ENCODE measurements around the gene HBS1L.

HBS1L gene

GRCh38 chr6:135013211-135013610, 41.4 kb downstream of the HBS1L start:
- Mint-ChIP-seq H3K4me1 (ENCODE audit: low read depth) (peaks cover 61% of the 10 kb centered on the region), H3K27me3 (ENCODE audit: low read depth) (no peaks in the 10 kb centered on the region), H3K27ac (peak overlapping the region; percentile 90), H3K36me3 (ENCODE audit: low read depth) (peaks cover 40% of the 10 kb centered on the region), H3K4me3 (peak overlapping the region; percentile 80), H3K9me3 (no peaks in the 10 kb centered on the region)
- no peak for DNase-seq (ENCODE audit: low spot score)

- H3K9me3 Mint-ChIP-seq = no peaks in the 10 kb centered on the region
- peaks cover 60% of the 10 kb centered on the region for H3K4me1 Mint-ChIP-seq (ENCODE audit: low read depth)
- no peak for DNase-seq (ENCODE audit: low spot score)
- no peaks in the 10 kb centered on the region for H3K27me3 Mint-ChIP-seq (ENCODE audit: low read depth)
- H3K4me3 Mint-ChIP-seq = peak overlapping the region; percentile 80
- H3K27ac Mint-ChIP-seq = peak overlapping the region; percentile 90
- peaks cover 44% of the 10 kb centered on the region for H3K36me3 Mint-ChIP-seq (ENCODE audit: low read depth)
Observed at GRCh38 chr6:135012764-135013163, 41.9 kb downstream of the HBS1L start.

GRCh38 chr6:135012349-135012748, 42.3 kb downstream of the HBS1L start:
- H3K4me3 Mint-ChIP-seq = peak overlapping the region; percentile 80
- no peaks in the 10 kb centered on the region for H3K27me3 Mint-ChIP-seq (ENCODE audit: low read depth)
- no peak for DNase-seq (ENCODE audit: low spot score)
- peak overlapping the region; percentile 90 for H3K27ac Mint-ChIP-seq
- H3K36me3 Mint-ChIP-seq (ENCODE audit: low read depth) = peaks cover 46% of the 10 kb centered on the region
- H3K4me1 Mint-ChIP-seq (ENCODE audit: low read depth) = peaks cover 63% of the 10 kb centered on the region
- no peaks in the 10 kb centered on the region for H3K9me3 Mint-ChIP-seq

GRCh38 chr6:135008941-135009290, 45.7 kb downstream of the HBS1L start:
- H3K4me3 Mint-ChIP-seq = no peak overlapping the region
- no peaks in the 10 kb centered on the region for H3K27me3 Mint-ChIP-seq (ENCODE audit: low read depth)
- DNase-seq (ENCODE audit: low spot score) = no peak
- no peak overlapping the region for H3K27ac Mint-ChIP-seq
- H3K4me1 Mint-ChIP-seq (ENCODE audit: low read depth) = peaks cover 42% of the 10 kb centered on the region
- peaks cover 37% of the 10 kb centered on the region for H3K36me3 Mint-ChIP-seq (ENCODE audit: low read depth)
- H3K9me3 Mint-ChIP-seq = no peaks in the 10 kb centered on the region

- DNase-seq (ENCODE audit: low spot score) = no peak
- Mint-ChIP-seq H3K4me3 (peak overlapping the region; percentile 19), H3K27ac (peak overlapping the region; percentile 56), H3K4me1 (ENCODE audit: low read depth) (peaks cover 38% of the 10 kb centered on the region), H3K27me3 (ENCODE audit: low read depth) (no peaks in the 10 kb centered on the region), H3K9me3 (no peaks in the 10 kb centered on the region), H3K36me3 (ENCODE audit: low read depth) (peaks cover 36% of the 10 kb centered on the region)
Observed at GRCh38 chr6:135008072-135008940, 46.3 kb downstream of the HBS1L start.

GRCh38 chr6:135006386-135006914, 48.2 kb downstream of the HBS1L start:
- Mint-ChIP-seq H3K27me3 (ENCODE audit: low read depth) (no peaks in the 10 kb centered on the region), H3K36me3 (ENCODE audit: low read depth) (peaks cover 23% of the 10 kb centered on the region), H3K27ac (no peak overlapping the region), H3K4me3 (no peak overlapping the region), H3K9me3 (no peaks in the 10 kb centered on the region), H3K4me1 (ENCODE audit: low read depth) (peaks cover 26% of the 10 kb centered on the region)
- DNase-seq (ENCODE audit: low spot score) = no peak

GRCh38 chr6:135004399-135004798, 50.2 kb downstream of the HBS1L start:
- no peak for DNase-seq (ENCODE audit: low spot score)
- no peak overlapping the region for H3K27ac Mint-ChIP-seq
- H3K27me3 Mint-ChIP-seq (ENCODE audit: low read depth) = no peaks in the 10 kb centered on the region
- H3K4me1 Mint-ChIP-seq (ENCODE audit: low read depth) = peaks cover 25% of the 10 kb centered on the region
- H3K9me3 Mint-ChIP-seq = no peaks in the 10 kb centered on the region
- H3K4me3 Mint-ChIP-seq = no peak overlapping the region
- H3K36me3 Mint-ChIP-seq (ENCODE audit: low read depth) = peaks cover 26% of the 10 kb centered on the region

- no peak for DNase-seq (ENCODE audit: low spot score)
- peaks cover 24% of the 10 kb centered on the region for H3K36me3 Mint-ChIP-seq (ENCODE audit: low read depth)
- no peaks in the 10 kb centered on the region for H3K9me3 Mint-ChIP-seq
- H3K4me1 Mint-ChIP-seq (ENCODE audit: low read depth) = peaks cover 24% of the 10 kb centered on the region
- no peak overlapping the region for H3K4me3 Mint-ChIP-seq
- H3K27me3 Mint-ChIP-seq (ENCODE audit: low read depth) = no peaks in the 10 kb centered on the region
- no peak overlapping the region for H3K27ac Mint-ChIP-seq
Observed at GRCh38 chr6:135002974-135003703, 51.5 kb downstream of the HBS1L start.

GRCh38 chr6:135002229-135002844, 52.3 kb downstream of the HBS1L start:
- Mint-ChIP-seq H3K4me1 (ENCODE audit: low read depth) (peaks cover 25% of the 10 kb centered on the region), H3K36me3 (ENCODE audit: low read depth) (peaks cover 26% of the 10 kb centered on the region), H3K27ac (no peak overlapping the region), H3K4me3 (no peak overlapping the region), H3K27me3 (ENCODE audit: low read depth) (no peaks in the 10 kb centered on the region), H3K9me3 (no peaks in the 10 kb centered on the region)
- no peak for DNase-seq (ENCODE audit: low spot score)

- H3K9me3 Mint-ChIP-seq = no peaks in the 10 kb centered on the region
- H3K4me1 Mint-ChIP-seq (ENCODE audit: low read depth) = peaks cover 36% of the 10 kb centered on the region
- DNase-seq (ENCODE audit: low spot score) = no peak
- H3K4me3 Mint-ChIP-seq = no peak overlapping the region
- peaks cover 45% of the 10 kb centered on the region for H3K36me3 Mint-ChIP-seq (ENCODE audit: low read depth)
- no peaks in the 10 kb centered on the region for H3K27me3 Mint-ChIP-seq (ENCODE audit: low read depth)
- no peak overlapping the region for H3K27ac Mint-ChIP-seq
Observed at GRCh38 chr6:134999107-134999506, 55.5 kb downstream of the HBS1L start.

- H3K4me3 Mint-ChIP-seq = no peak overlapping the region
- H3K36me3 Mint-ChIP-seq (ENCODE audit: low read depth) = peaks cover 47% of the 10 kb centered on the region
- peak overlapping the region; percentile 46 for H3K27ac Mint-ChIP-seq
Observed at GRCh38 chr6:134997133-134997995, 57.3 kb downstream of the HBS1L start.

GRCh38 chr6:134995536-134995935, 59.1 kb downstream of the HBS1L start:
- Mint-ChIP-seq H3K36me3 (ENCODE audit: low read depth) (peaks cover 39% of the 10 kb centered on the region), H3K4me3 (no peak overlapping the region), H3K9me3 (no peaks in the 10 kb centered on the region), H3K27ac (no peak overlapping the region), H3K4me1 (ENCODE audit: low read depth) (peaks cover 32% of the 10 kb centered on the region), H3K27me3 (ENCODE audit: low read depth) (no peaks in the 10 kb centered on the region)
- no peak for DNase-seq (ENCODE audit: low spot score)

More at GRCh38 chr6:134997133-134997995, 57.3 kb downstream of the HBS1L start:
- no peak for DNase-seq (ENCODE audit: low spot score)
- H3K9me3 Mint-ChIP-seq = no peaks in the 10 kb centered on the region
- H3K4me1 Mint-ChIP-seq (ENCODE audit: low read depth) = peaks cover 32% of the 10 kb centered on the region
- no peaks in the 10 kb centered on the region for H3K27me3 Mint-ChIP-seq (ENCODE audit: low read depth)

- H3K27ac Mint-ChIP-seq = no peak overlapping the region
- no peaks in the 10 kb centered on the region for H3K9me3 Mint-ChIP-seq
- no peak overlapping the region for H3K4me3 Mint-ChIP-seq
- peaks cover 36% of the 10 kb centered on the region for H3K4me1 Mint-ChIP-seq (ENCODE audit: low read depth)
- H3K27me3 Mint-ChIP-seq (ENCODE audit: low read depth) = no peaks in the 10 kb centered on the region
- DNase-seq (ENCODE audit: low spot score) = no peak
- peaks cover 42% of the 10 kb centered on the region for H3K36me3 Mint-ChIP-seq (ENCODE audit: low read depth)
Observed at GRCh38 chr6:134994431-134994830, 60.2 kb downstream of the HBS1L start.
